ENCODE data around the gene MGST2.

Gene MGST2

GRCh38 chr4:139721789-139722188 is 56.2 kb downstream of the MGST2 start:
- H3K4me3 ChIP-seq (ENCODE audit: control insufficient read depth, low read depth, low read length): no peak overlapping the region
- TF ChIP-seq CTCF (conservative IDR thresholded peaks at IDR 0.05; ENCODE audit: control insufficient read depth, insufficient read depth, low read depth, low read length): no peak
- DNase-seq (ENCODE audit: low read depth): no peak

GRCh38 chr4:139725236-139725635 is 59.6 kb downstream of the MGST2 start:
- TF ChIP-seq CTCF (conservative IDR thresholded peaks at IDR 0.05; ENCODE audit: control insufficient read depth, insufficient read depth, low read depth, low read length): no peak
- no peak overlapping the region for H3K4me3 ChIP-seq (ENCODE audit: control insufficient read depth, low read depth, low read length)
- DNase-seq (ENCODE audit: low read depth): no peak

GRCh38 chr4:139726615-139727014 is 61.0 kb downstream of the MGST2 start:
- no peak for TF ChIP-seq CTCF (conservative IDR thresholded peaks at IDR 0.05; ENCODE audit: control insufficient read depth, insufficient read depth, low read depth, low read length)
- H3K4me3 ChIP-seq (ENCODE audit: control insufficient read depth, low read depth, low read length): no peak overlapping the region

GRCh38 chr4:139728146-139728545 is 62.5 kb downstream of the MGST2 start:
- DNase-seq (ENCODE audit: low read depth): no peak
- TF ChIP-seq CTCF (conservative IDR thresholded peaks at IDR 0.05; ENCODE audit: control insufficient read depth, insufficient read depth, low read depth, low read length): no peak
- no peak overlapping the region for H3K4me3 ChIP-seq (ENCODE audit: control insufficient read depth, low read depth, low read length)

More at GRCh38 chr4:139726615-139727014, 61.0 kb downstream of the MGST2 start:
- no peak for DNase-seq (ENCODE audit: low read depth)

GRCh38 chr4:139728840-139729239 is 63.2 kb downstream of the MGST2 start:
- no peak overlapping the region for H3K4me3 ChIP-seq (ENCODE audit: control insufficient read depth, low read depth, low read length)
- DNase-seq (ENCODE audit: low read depth): no peak
- TF ChIP-seq CTCF (conservative IDR thresholded peaks at IDR 0.05; ENCODE audit: control insufficient read depth, insufficient read depth, low read depth, low read length): no peak

GRCh38 chr4:139732991-139733570 is 67.5 kb downstream of the MGST2 start:
- no peak for DNase-seq (ENCODE audit: low read depth)
- TF ChIP-seq CTCF (conservative IDR thresholded peaks at IDR 0.05; ENCODE audit: control insufficient read depth, insufficient read depth, low read depth, low read length): no peak
- no peak overlapping the region for H3K4me3 ChIP-seq (ENCODE audit: control insufficient read depth, low read depth, low read length)

Measured in fibroblast of mammary gland (primary cell).